ENCODE data around the gene STX1B. TPM values are rescaled to one million over a fixed set of nuclear protein-coding genes. Genes with fewer than 3 reads are reported as not detected.

STX1B gene
- total and polyA plus RNA-seq, 2 of the 8 experiments (the other 6 are each of a cell fraction or from before 2014, with no cell fraction given), result 8.9 to 20.2 TPM

GRCh38 chr16:31036691-31037090 is 26.3 kb upstream of the STX1B start (continued):
- TF ChIP-seq, protein P1, sequence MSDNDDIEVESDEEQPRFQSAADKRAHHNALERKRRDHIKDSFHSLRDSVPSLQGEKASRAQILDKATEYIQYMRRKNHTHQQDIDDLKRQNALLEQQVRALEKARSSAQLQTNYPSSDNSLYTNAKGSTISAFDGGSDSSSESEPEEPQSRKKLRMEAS (IDR thresholded peaks at IDR 0.05), result no peak
- TF ChIP-seq EZH2 (IDR thresholded peaks at IDR 0.05; ENCODE audit: low read depth, low read length, severe bottlenecking) (no peak), TCF12 (IDR thresholded peaks at IDR 0.05; ENCODE audit: low read depth, low read length) (no peak)
